SK-N-DZ (cell line): Measurements from ENCODE around the gene HAPSTR1. TPM values are rescaled to one million over a fixed set of nuclear protein-coding genes. Genes with fewer than 3 reads are reported as not detected.
"Not testable (repeated sequence)": the region's sequence is repeated elsewhere in the genome, so short reads cannot be mapped to it uniquely, and the experiment has no call there.

ENCODE experiments used
- DNase-seq: peaks from one replicate; pipeline ENCODE4 v3.0.0-alpha.2; 2015; ENCODE audit warnings: low spot score
- polyA plus RNA-seq, 2 experiments: library from polyadenylated mRNA; depleted of rRNA; stranded (reverse); fragments of >200 nt; gene quantifications; 2 replicates each; pipeline ENCODE4 v1.2.3, GENCODE V29; 2014

Gene HAPSTR1, protein sequence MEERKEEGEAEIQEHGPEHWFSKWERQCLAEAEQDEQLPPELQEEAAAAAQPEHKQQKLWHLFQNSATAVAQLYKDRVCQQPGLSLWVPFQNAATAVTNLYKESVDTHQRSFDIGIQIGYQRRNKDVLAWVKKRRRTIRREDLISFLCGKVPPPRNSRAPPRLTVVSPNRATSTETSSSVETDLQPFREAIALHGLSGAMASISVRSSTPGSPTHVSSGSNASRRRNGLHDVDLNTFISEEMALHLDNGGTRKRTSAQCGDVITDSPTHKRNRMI
- polyA plus RNA-seq (2014; cell fraction: cytosol; rRNA removed), result 26.2 and 27.2 TPM in 2 replicates
- 15.1 and 17.8 TPM in 2 replicates for polyA plus RNA-seq (2014; cell fraction: nucleus; rRNA removed)

DNA sequence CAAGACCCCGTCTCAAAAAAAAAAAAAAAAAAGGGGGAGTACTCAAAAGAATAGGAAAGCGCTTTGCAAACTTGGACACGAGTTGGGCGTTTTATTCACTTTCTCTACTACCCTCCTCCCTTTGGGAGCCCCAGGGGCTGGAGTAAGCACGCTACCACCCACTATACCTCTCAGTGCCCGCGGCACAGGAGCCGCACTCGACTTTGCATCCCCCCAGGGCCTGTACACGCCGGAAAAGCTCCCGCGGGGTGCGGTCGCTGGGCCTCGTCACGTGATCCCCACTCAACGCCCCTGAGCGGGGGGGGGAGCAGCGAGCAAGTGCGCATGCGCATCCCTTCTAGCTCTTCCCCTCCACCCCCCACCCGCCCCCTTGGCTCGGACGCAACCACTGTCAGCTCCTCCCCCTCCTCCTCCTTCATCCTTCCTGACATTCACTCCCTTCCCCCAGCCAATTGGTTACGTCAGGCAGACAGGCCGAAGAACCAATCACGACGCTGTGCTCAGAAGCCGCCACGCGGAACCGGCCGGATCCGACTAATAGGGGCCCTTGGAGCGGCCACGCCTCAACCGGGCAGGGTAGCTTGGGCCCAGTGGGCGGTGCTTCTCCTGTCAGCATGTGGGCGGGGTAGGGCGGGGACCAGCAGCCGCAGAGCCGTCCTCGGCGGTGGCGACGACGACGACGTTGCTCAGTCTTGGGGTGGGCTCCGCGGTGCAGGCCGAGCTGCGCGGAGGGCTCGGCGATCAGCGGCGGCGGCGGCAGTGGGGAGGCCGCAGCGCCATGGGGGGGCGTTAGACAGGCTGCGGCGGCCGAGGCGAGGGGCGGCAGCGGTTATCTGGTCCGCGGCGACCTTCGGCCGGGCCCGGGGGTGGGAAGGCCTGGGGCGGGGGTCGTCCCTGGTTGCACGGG is at the start of gene HAPSTR1:
Gene HAPSTR1, plus strand, starts transcription at position 685 of the 907 bp plus-strand sequence. CDS start 401 bp downstream, outside the sequence.
- DNase-seq, result peak; percentile 100

DNA sequence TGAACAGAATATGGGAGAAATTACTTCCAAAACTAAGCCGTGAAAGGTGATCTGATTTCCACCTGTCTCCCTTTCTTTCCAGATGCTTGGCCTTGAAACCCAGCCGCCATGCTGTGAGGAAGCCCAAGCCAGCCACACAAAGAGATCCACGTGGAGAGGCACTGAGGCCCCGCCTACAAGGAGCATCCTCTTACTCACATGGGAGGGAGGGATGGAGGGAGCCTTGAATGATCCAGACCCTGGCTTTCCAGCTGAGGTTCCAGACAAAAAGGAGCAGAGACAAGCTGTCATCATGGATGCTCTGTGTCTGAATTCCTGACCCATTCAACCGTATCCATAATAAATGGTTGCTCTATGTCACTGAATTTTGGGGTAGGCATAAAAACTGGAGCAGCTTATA is 48.9 kb upstream of the HAPSTR1 start:
- peak; percentile 18 for DNase-seq

DNA sequence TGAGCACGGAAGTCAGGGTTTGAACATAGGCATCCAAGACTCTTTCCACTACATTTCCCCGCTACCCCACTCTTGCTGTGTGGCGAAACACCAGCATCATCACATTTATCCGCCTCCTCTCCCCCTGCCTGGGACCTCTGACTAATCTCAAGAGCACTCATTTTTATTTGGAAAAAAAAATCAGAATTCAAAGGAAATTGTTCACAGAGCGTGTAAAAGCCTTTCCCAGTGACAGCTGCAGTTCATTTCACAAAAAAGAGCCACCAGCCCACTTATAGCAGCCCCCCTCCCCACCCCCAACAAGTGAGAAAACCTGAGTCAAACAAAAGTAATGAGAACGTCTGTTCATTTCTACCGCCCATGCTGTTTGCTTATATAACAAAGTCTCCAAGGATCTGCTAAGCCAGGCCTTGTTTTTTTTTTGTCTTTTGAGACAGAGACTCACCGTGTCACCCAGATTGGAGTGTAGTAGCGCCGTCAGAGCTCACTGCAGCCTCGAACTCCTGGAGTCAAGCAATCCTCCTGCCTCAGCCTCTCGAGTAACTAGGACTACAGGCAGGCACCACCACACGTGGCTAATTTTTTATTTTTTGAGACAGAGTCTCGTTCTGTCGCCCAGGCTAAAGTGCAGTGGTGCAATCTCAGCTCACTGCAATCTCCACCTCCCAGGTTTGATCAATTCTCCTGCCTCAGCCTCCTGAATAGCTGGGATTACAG is 48.3 kb upstream of the HAPSTR1 start:
- DNase-seq, result no peak

GRCh38 chr16:9045562-9045961 is 45.9 kb upstream of the HAPSTR1 start:
- DNase-seq, result not testable (repeated sequence)

DNA sequence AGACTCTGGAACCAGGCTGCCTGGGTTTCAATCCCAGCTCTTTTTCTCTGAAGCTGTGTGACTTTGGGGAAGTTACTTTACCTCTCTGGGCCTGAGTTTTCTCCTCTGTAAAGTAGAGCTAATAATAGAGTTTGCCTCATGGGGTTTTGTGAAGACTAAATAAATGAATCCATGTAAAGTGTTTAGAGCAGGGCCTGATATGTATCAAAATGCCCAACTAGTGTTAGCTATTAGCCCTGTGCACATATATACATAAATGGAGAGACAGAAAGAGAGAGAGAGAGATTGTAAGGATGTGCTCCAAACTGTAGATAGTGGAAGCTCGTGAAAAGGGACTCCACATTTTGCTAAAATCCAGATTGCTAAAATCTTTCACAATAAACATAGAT is 44.8 kb upstream of the HAPSTR1 start:
- DNase-seq, result no peak

- peak; percentile 53 for DNase-seq
Observed at GRCh38 chr16:9047689-9048301, 43.6 kb upstream of the HAPSTR1 start.

DNA sequence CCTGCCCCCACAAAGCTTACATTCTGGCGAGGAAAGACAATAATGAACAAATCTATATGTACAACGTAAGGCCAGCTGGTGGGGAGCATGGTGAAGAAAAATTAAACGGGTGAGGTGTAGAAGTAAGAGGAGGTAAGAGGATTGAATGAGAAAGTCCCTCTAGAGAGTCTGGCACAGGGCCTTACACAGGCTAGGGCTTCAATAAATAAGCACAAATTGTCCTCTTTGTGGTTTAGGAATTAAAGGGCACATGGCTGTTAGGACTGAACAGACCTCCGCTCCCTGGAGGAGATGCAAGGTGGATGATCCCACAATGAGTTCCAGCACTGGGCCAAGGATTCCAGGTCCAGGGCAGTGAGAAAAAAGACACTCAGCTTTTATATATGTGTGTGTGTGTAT is 43.1 kb upstream of the HAPSTR1 start:
- DNase-seq, result no peak

DNA sequence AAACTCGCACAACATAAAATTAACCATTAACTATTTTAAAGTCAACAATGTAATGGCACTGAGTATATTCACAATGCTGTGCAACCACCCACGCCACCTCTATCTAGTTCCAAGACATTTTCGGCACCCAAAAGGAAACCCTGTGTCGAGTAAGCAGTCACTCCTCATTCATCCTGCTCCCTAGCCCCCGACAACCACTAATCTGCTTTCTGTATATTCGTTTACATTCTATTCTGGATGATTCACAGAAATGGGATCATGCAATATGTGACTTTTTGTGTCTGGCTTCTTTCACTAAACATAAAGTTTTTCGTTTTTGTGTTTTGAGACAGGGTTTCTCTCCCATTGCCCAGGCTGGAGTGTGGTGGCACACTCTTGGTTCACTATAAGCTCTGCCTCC is 42.2 kb upstream of the HAPSTR1 start:
- no peak for DNase-seq

- DNase-seq, result no peak
Observed at GRCh38 chr16:9050102-9050830, 41.2 kb upstream of the HAPSTR1 start.

DNA sequence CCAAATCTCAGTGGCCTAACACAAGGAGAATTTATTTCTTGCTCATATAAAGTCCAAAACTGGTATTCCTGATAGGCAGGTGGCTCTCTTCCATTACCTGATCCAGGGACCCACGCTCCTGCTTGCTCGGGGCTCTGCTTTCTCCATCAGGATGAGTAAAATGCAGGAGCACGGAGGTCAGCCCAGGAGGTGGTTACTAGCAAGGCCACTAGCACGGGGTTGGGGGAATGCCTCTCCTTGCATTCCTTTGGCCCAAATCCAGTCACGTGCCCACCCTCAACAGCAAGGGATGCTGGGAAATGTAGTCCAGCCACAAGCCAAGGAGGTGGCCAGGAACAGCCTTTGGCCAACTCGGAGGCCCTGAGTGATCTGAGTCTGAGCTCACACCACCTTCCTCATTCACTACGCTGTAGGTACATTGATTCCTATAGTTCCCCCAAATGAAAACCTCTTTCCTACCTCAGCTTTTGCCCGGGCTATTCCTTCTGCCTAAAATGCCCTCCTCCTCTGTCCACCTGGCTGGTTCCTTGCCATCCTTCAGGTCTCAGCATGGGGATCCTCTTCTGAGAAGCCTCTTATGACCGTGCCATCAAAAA is 38.3 kb upstream of the HAPSTR1 start:
- peak; percentile 92 for DNase-seq

DNA sequence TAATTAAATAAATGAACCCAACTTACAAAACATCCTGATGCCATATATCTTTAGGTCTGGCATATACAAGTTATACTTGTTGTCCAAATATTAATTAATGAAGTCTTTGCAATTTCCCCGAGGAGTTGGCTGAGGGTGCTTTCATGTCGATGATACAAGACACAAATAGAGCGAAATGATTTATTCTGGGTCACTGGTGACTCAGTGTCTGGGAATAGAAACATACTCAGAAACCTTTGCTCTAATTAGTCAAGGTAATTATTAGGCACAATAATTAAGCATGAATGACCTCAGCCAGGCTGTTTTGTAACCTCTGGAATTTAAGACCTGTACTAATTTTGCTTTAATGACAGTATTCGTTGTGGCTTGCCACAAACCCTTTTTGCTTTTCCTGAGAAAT is 37.0 kb upstream of the HAPSTR1 start:
- no peak for DNase-seq

DNA sequence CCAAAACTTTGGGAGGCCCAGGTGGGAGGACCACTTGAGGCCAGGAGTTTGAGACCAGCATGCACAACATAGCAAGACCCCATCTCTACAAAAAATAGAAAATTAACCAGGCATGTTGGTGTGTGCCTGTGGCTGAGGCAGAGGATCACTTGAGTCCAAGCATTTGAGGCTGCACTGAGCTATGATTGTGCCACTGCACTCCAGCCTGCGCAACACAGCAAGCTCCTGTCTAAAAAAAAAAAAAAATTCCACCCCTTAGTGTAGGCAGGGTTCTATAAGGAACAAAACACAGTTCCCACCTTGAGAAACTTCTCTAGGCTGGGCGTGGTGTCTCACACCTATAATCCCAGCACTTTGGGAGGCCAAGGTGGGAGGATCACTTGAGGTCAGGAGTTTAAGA is 36.3 kb upstream of the HAPSTR1 start:
- no peak for DNase-seq

GRCh38 chr16:9055661-9056060 is 35.8 kb upstream of the HAPSTR1 start:
- DNase-seq, result no peak

- DNase-seq, result no peak
Observed at GRCh38 chr16:9056061-9056460, 35.4 kb upstream of the HAPSTR1 start.

DNA sequence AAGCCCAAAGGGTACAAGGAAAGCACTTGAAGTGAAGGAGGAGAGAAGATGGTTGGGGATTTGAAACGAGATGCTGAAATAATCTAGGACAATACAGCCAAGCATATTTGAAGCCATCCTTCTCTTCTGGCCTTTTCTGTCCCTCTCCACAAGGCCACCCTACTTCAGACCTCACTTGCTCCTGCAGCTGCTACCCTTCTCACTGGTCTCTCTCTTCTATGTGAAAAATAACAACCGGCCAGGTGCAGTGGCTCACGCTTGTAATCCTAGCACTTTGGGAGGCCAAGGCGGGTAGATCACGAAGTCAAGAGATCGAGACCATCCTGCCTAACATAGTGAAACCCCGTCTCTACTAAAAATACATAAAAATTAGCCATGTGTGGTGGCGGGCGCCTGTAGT is 33.2 kb upstream of the HAPSTR1 start:
- no peak for DNase-seq

GRCh38 chr16:9060225-9060624 is 31.2 kb upstream of the HAPSTR1 start:
- no peak for DNase-seq

DNA sequence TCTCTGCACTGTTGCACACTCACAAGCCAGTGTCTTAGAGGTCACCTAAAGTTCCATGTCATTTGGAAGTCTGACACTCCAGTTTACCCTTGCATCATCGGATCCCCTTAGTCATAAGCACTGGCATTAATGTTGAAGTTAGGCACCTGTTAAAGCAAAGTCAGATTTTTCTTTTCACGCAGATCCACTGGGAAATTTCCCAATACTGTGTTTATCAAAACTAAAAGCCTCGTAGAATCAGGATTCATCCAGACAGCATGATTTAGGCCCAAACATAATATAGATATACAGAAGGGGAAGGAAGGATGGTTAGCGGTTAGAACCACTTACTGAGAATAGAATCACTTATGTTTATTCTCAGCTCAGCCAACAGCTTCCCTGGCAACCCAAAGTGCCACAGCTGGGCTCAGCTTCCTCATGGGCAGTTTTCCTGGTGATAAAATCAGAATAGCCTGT is 30.1 kb upstream of the HAPSTR1 start:
- DNase-seq, result no peak

GRCh38 chr16:9062301-9062700 is 29.1 kb upstream of the HAPSTR1 start:
- no peak for DNase-seq

DNA sequence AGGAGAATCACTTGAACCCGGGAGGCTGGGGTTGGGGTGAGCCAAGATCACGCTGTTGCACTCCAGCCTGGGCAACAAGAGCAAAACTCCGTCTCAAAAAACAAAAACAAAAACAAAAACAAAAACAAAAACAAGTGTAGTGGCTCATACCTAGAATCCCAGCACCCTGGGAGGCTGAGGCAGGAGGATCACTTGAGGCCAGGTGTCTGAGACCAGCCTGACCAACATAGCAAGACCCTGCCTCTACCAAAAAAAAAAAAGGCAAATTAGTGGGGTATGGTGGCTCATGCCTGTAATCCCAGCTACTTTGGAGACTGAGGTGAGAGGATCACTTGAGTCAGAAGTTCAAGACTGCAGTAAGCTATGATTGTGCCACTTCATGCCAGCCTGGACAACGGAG is 26.4 kb upstream of the HAPSTR1 start:
- no peak for DNase-seq

DNA sequence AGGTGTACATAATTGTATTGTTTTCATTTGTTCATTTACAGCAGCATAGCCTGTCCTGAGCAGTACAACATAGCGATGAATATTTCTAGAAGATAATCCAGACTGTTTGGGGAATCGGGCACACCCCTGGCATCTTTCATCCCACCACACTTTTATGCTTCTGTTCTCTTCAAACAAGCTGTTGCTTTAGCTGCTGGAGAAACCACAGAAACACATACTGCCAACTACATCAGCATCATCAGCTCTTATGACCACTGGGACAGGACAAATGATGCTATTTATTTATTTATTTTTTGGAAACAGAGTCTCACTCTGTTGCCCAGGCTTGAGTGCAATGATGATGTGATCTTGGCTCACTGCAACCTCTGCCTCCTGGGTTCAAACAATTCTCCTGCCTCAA is 22.6 kb upstream of the HAPSTR1 start:
- no peak for DNase-seq
